ENCODE data around the gene ZNF133.

ZNF133 gene

GRCh38 chr20:18361678-18362077 is 73.4 kb downstream of the ZNF133 start:
- no peak for DNase-seq (ENCODE audit: low spot score)

GRCh38 chr20:18362916-18363315 is 74.6 kb downstream of the ZNF133 start:
- DNase-seq (ENCODE audit: low spot score) = no peak

GRCh38 chr20:18363708-18364107 is 75.4 kb downstream of the ZNF133 start:
- no peak for DNase-seq (ENCODE audit: low spot score)

GRCh38 chr20:18364768-18365167 is 76.4 kb downstream of the ZNF133 start:
- no peak for DNase-seq (ENCODE audit: low spot score)
